ENCODE measurements around the gene PPP2R2C.

GRCh38 chr4:6453688-6453990, 18.8 kb downstream of the PPP2R2C start:
- TF ChIP-seq CTCF (IDR thresholded peaks at IDR 0.05) (no peak), POLR2A (IDR thresholded peaks at IDR 0.05) (no peak), EP300 (IDR thresholded peaks at IDR 0.05) (no peak), POLR2AphosphoS5 (IDR thresholded peaks at IDR 0.05) (no peak)
